DOHH2 (cell line): ENCODE data around the gene CHCHD6.

Experiments
- H3F3A ChIP-seq: fragments of 200-600 bp; sonication (generic), shearing (Covaris generic); 2 replicates; pipeline ENCODE4 v1.6.0; 2016; ENCODE audit warnings: antibody characterized with exemption, mild to moderate bottlenecking; ENCODE audit not compliant: control insufficient read depth, insufficient read depth
- H3K27ac ChIP-seq: fragments of 200-600 bp; sonication (generic); 2 replicates; pipeline ENCODE4 v1.5.1; 2014; ENCODE audit warnings: low read depth, mild to moderate bottlenecking, low read length, moderate library complexity
- H3K27me3 ChIP-seq: fragments of 200-600 bp; sonication (generic); 2 replicates; pipeline ENCODE4 v1.6.1; 2014; ENCODE audit warnings: mild to moderate bottlenecking, low read length, mixed read lengths; ENCODE audit not compliant: control insufficient read depth
- H3K36me3 ChIP-seq: fragments of 200-600 bp; sonication (generic); 2 replicates; pipeline ENCODE4 v1.6.1; 2014; ENCODE audit warnings: mild to moderate bottlenecking, low read length, moderate library complexity, mixed read lengths; ENCODE audit not compliant: control insufficient read depth
- H3K4me1 ChIP-seq: fragments of 200-600 bp; sonication (generic); 2 replicates; pipeline ENCODE4 v1.6.1; 2014; ENCODE audit warnings: mild to moderate bottlenecking, low read length, mixed read lengths; ENCODE audit not compliant: control insufficient read depth
- H3K4me2 ChIP-seq: fragments of 200-600 bp; sonication (generic); 2 replicates; pipeline ENCODE4 v1.6.0; 2014; ENCODE audit warnings: mild to moderate bottlenecking, low read length, moderate library complexity
- H3K4me3 ChIP-seq: fragments of 200-600 bp; sonication (generic); 2 replicates; pipeline ENCODE4 v1.5.1; 2014; ENCODE audit warnings: mild to moderate bottlenecking, low read length, mixed read lengths
- H3K79me2 ChIP-seq: fragments of 200-600 bp; sonication (generic); 2 replicates; pipeline ENCODE4 v1.6.1; 2014; ENCODE audit warnings: mild to moderate bottlenecking, low read length, mixed read lengths; ENCODE audit not compliant: control insufficient read depth
- H3K9me2 ChIP-seq: fragments of 200-600 bp; sonication (generic); replicated peaks from 2 replicates; pipeline ENCODE4 v1.6.1; 2014; ENCODE audit warnings: mild to moderate bottlenecking, low read length, mixed read lengths; ENCODE audit not compliant: control insufficient read depth
- H3K9me3 ChIP-seq: fragments of 200-600 bp; sonication (generic); 2 replicates; pipeline ENCODE4 v1.6.1; 2014; ENCODE audit warnings: antibody characterized with exemption, low read length, mixed read lengths; ENCODE audit not compliant: control insufficient read depth, insufficient read depth
- H4K20me1 ChIP-seq: fragments of 200-600 bp; sonication (generic); 2 replicates; pipeline ENCODE4 v1.6.0; 2014; ENCODE audit warnings: low read depth, mild to moderate bottlenecking, antibody characterized with exemption, low read length, moderate library complexity; ENCODE audit not compliant: control insufficient read depth, insufficient read depth
- CTCF ChIP-seq: fragments of 200-600 bp; sonication (generic); IDR thresholded peaks from one replicate; pipeline ENCODE4 v1.5.1; 2014; ENCODE audit warnings: antibody characterized with exemption, mild to moderate bottlenecking, low read depth, low read length; ENCODE audit not compliant: poor library complexity, severe bottlenecking
- EZH2phosphoT487 ChIP-seq: fragments of 200-600 bp; sonication (generic); IDR thresholded peaks from 2 replicates; pipeline ENCODE4 v1.6.1; 2017; ENCODE audit warnings: borderline replicate concordance, mild to moderate bottlenecking, antibody characterized with exemption, low read length, moderate library complexity, mixed read lengths

The CHCHD6 gene

GRCh38 chr3:126836220-126836860, 132.3 kb downstream of the CHCHD6 start:
- Histone ChIP-seq H3K4me3 (no peak overlapping the region), H3K27me3 (no peaks in the 10 kb centered on the region), H3K4me2 (no peak overlapping the region), H3K9me2 (no peaks in the 10 kb centered on the region), H3F3A (no peaks in the 10 kb centered on the region), H3K36me3 (no peaks in the 10 kb centered on the region), H3K79me2 (no peaks in the 10 kb centered on the region), H3K9me3 (no peaks in the 10 kb centered on the region), H3K4me1 (no peaks in the 10 kb centered on the region), H3K27ac (no peak overlapping the region), H4K20me1 (no peaks in the 10 kb centered on the region)
- TF ChIP-seq CTCF (no peak), EZH2phosphoT487 (no peak)

GRCh38 chr3:126837773-126838172, 133.7 kb downstream of the CHCHD6 start:
- no peak overlapping the region for H3K27ac ChIP-seq
- H3K27me3 ChIP-seq: no peaks in the 10 kb centered on the region

GRCh38 chr3:126845920-126846715, 142.1 kb downstream of the CHCHD6 start:
- Histone ChIP-seq H3K27ac (no peak overlapping the region), H3K9me3 (no peaks in the 10 kb centered on the region), H3K4me3 (no peak overlapping the region), H3K27me3 (no peaks in the 10 kb centered on the region), H3K9me2 (no peaks in the 10 kb centered on the region), H3K4me1 (no peaks in the 10 kb centered on the region), H3K79me2 (no peaks in the 10 kb centered on the region), H3F3A (no peaks in the 10 kb centered on the region), H4K20me1 (no peaks in the 10 kb centered on the region), H3K36me3 (no peaks in the 10 kb centered on the region), H3K4me2 (no peak overlapping the region)
- TF ChIP-seq EZH2phosphoT487 (no peak), CTCF (no peak)

More at GRCh38 chr3:126837773-126838172, 133.7 kb downstream of the CHCHD6 start:
- Histone ChIP-seq H3K9me3 (no peaks in the 10 kb centered on the region), H3K9me2 (no peaks in the 10 kb centered on the region), H4K20me1 (no peaks in the 10 kb centered on the region), H3F3A (no peaks in the 10 kb centered on the region), H3K36me3 (no peaks in the 10 kb centered on the region), H3K4me3 (no peak overlapping the region), H3K4me2 (no peak overlapping the region), H3K79me2 (no peaks in the 10 kb centered on the region), H3K4me1 (no peaks in the 10 kb centered on the region)
- no peak for TF ChIP-seq CTCF
- no peak for TF ChIP-seq EZH2phosphoT487
